ENCODE results near the gene THBD. TPM values are rescaled to one million over a fixed set of nuclear protein-coding genes. Genes with fewer than 3 reads are reported as not detected.

Gene THBD
- total RNA-seq, 2 donors from 2014 or later, result 0.13 TPM; not detected in 1

DNA sequence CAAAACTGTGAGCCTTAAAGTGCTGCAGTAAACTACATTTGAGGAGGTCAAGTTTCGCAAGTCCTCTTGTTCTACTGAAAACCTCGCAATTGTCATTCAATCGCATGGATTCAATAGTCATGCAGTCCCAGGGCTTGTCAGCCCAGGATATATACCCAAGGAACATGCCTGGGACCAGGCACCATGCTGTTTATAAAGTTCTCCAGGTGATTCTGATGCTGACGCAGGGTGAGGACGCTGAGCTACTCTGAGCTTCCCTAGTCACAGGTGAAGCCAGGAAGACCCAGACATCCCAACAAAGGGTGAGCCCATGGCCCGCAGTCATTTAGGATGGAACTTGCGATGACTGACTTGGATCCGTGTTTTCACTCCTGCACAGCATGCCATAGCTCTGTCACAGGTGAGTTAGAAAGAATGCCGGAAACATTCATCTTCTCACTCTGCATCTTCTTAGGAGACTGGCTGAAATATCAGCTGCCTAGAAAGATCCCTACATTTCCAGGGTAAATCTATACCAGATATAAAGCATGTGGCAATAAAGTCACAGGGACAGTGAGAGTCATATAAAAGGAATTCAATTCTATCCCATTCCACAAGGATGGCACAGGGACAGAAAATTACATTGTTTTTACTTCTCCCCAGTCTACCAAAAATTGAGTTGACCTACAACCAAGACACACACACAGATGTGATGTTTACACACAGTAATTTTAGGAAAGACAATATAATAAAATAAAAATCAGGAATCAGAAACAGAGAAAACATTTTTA, 41.4 kb downstream of the THBD start:
- H3K36me3 Mint-ChIP-seq (ENCODE audit: low read depth), result no peaks in the 10 kb centered on the region
- H3K4me3 Mint-ChIP-seq, result no peak overlapping the region
- no peak for ATAC-seq (replicated peaks)
- H3K4me1 Mint-ChIP-seq, result no peaks in the 10 kb centered on the region
- peaks cover 3% of the 10 kb centered on the region for H3K27me3 Mint-ChIP-seq
- H3K27ac Mint-ChIP-seq, result no peak overlapping the region
- no peaks in the 10 kb centered on the region for H3K9me3 Mint-ChIP-seq

DNA sequence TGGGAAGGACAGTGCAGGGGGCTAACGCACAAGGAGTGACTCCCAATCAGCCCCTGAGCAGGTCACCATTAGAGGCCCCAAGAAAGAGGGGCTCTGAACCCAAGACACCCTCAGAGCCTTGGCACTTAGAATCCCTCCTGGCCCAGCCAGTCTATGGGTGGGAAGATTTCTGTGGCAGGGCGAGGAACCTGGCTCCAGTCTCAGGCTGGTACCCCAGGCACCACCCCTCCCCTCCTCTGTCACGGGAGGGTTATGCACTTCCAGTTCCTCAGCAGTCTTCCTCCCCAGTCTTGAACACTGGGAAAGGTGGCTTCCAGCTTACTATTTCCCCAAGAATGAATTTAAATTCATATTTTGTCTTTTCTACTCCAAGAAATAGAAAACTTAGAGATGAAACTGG, 42.0 kb downstream of the THBD start:
- Mint-ChIP-seq H3K27ac (no peak overlapping the region), H3K4me1 (no peaks in the 10 kb centered on the region), H3K4me3 (no peak overlapping the region), H3K36me3 (ENCODE audit: low read depth) (no peaks in the 10 kb centered on the region), H3K9me3 (no peaks in the 10 kb centered on the region), H3K27me3 (peaks cover 3% of the 10 kb centered on the region)
- no peak for ATAC-seq (replicated peaks)

DNA sequence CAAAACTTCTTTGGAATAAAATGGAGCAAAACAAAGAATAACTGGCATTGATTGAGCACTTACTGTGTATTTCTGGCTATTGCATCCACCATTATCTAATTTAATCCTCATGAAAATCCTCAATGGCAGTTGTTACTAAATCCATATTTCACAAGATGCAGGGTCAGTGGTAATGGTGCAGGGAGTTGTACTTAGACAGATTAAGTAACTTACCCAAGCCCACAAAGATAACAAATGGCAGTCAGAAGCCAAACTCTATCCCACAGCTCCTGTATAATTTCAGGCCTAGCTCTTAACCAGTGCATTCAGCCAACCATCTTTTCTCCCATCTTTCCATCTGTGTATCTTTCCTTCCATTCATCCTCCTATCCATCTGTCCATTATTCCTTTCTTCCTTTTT, 43.7 kb downstream of the THBD start:
- no peaks in the 10 kb centered on the region for H3K4me1 Mint-ChIP-seq

GRCh38 chr20:23003881-23004460, 45.5 kb downstream of the THBD start:
- no peaks in the 10 kb centered on the region for H3K9me3 Mint-ChIP-seq
- no peak for ATAC-seq (replicated peaks)
- no peaks in the 10 kb centered on the region for H3K36me3 Mint-ChIP-seq (ENCODE audit: low read depth)
- no peak overlapping the region for H3K27ac Mint-ChIP-seq
- H3K27me3 Mint-ChIP-seq, result no peaks in the 10 kb centered on the region
- H3K4me1 Mint-ChIP-seq, result no peaks in the 10 kb centered on the region
- H3K4me3 Mint-ChIP-seq, result no peak overlapping the region

More for the DNA sequence above, 43.7 kb downstream of the THBD start:
- no peaks in the 10 kb centered on the region for H3K9me3 Mint-ChIP-seq
- H3K27me3 Mint-ChIP-seq, result peaks cover 3% of the 10 kb centered on the region
- no peaks in the 10 kb centered on the region for H3K36me3 Mint-ChIP-seq (ENCODE audit: low read depth)
- no peak overlapping the region for H3K27ac Mint-ChIP-seq
- ATAC-seq (replicated peaks), result no peak
- no peak overlapping the region for H3K4me3 Mint-ChIP-seq

DNA sequence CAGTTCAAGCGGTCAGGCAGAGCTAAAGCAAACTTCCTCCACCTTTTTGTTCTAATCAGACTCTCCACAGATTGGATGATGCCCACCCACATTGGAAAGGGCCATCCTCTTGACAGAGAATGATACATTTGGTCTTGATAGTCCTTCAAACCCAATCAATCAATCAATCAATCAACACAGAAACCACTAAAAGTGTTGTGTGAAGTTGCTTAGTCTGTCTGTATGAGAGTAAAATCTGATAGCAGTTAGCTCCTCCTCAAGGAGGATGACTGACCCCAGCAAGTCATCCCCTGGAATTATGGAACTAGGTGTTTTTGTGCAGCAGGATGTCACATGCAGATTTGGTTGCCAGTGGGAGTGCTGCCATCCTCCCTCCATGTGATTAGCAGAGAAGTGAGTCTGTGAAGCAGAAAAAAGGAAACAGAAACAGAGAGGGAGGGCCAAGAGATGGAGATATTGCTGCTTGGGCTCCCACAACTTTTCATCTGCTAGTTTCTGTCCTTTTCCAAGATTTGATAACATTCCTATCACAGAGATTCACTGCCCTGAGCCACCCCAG, 46.3 kb downstream of the THBD start:
- no peak for ATAC-seq (replicated peaks)
- Mint-ChIP-seq H3K4me3 (no peak overlapping the region), H3K4me1 (no peaks in the 10 kb centered on the region), H3K9me3 (no peaks in the 10 kb centered on the region), H3K27me3 (no peaks in the 10 kb centered on the region), H3K27ac (no peak overlapping the region), H3K36me3 (ENCODE audit: low read depth) (no peaks in the 10 kb centered on the region)

GRCh38 chr20:23002276-23002675, 47.2 kb downstream of the THBD start:
- H3K27ac Mint-ChIP-seq, result no peak overlapping the region
- no peak for ATAC-seq (replicated peaks)
- H3K4me3 Mint-ChIP-seq, result no peak overlapping the region
- H3K9me3 Mint-ChIP-seq, result no peaks in the 10 kb centered on the region
- no peaks in the 10 kb centered on the region for H3K4me1 Mint-ChIP-seq
- H3K36me3 Mint-ChIP-seq (ENCODE audit: low read depth), result no peaks in the 10 kb centered on the region
- H3K27me3 Mint-ChIP-seq, result no peaks in the 10 kb centered on the region

DNA sequence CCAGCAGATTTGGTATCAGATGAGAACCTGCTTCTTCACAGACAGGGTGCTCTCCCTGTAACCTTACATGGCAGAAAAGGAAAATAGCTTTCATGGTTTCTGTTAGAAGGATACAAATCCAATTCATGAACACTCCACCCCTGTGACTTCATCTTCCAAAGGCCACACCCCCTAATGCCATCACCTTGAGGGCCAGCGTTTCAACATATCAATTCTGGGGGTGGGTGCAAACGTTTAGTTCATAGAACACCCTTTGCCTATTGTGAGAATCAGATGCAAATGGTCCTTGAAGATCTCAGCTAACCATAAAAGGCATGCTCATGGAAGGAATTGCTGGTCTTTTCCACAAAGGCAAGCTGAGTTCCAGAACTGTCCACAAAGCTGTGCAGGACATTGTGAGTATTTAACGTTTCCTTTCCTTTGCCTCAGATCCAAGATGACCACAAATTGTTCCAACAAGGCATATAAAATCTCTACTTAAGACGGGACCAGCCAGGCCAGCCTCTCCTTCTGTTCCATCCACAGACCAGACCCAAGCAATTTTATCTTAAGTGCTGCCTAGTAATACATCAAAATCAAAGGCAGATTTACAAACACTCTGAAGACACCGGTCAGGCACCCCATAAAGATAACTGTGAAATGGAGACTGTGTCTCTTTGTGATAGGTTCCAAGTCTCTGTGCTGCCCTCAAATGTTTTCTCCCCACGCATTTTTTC, 49.1 kb downstream of the THBD start:
- H3K36me3 Mint-ChIP-seq (ENCODE audit: low read depth), result no peaks in the 10 kb centered on the region
- H3K4me3 Mint-ChIP-seq, result no peak overlapping the region
- H3K27me3 Mint-ChIP-seq, result peaks cover 3% of the 10 kb centered on the region
- H3K27ac Mint-ChIP-seq, result no peak overlapping the region
- no peaks in the 10 kb centered on the region for H3K4me1 Mint-ChIP-seq
- no peak for ATAC-seq (replicated peaks)
- no peaks in the 10 kb centered on the region for H3K9me3 Mint-ChIP-seq

DNA sequence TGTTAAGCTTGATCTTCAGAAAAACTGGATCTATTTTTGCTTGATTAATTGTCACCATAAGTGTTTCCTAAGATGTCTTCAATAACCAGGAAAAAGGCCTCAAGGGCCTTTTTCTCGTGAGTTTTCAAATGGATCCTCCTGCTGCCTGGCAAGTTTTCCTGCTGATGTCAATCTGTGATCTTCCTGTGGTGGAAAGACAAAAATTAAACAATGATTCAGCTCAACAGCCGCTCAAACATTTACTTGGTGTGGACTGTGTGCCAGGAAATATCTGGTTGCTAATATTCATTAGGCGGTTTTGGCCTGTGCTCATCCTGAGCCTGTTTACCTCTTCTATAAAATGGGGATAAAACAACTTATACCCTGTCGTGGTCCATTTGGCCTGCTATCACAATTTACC, 49.7 kb downstream of the THBD start:
- no peaks in the 10 kb centered on the region for H3K4me1 Mint-ChIP-seq
- no peak for ATAC-seq (replicated peaks)
- H3K4me3 Mint-ChIP-seq, result no peak overlapping the region
- H3K27ac Mint-ChIP-seq, result no peak overlapping the region
- no peaks in the 10 kb centered on the region for H3K9me3 Mint-ChIP-seq
- H3K36me3 Mint-ChIP-seq (ENCODE audit: low read depth), result no peaks in the 10 kb centered on the region
- peaks cover 6% of the 10 kb centered on the region for H3K27me3 Mint-ChIP-seq

DNA sequence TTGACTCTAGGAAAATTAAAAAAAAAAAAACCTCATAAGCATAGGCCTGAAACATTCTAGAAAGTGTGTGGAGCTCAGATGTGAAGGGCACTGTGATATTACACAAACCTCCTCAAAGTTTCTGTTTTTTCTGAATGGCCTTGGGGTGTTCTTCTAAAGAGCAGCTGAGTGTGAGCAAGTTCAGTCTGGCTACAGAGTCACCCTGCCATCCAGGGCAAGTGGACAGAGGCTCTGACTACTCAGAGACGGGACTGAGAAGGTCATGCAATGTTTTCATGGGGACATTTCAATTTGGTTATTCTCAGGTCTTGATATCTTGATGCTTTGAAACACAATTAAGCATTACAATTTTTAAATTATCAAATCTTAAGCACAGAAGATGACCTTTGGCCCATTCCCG, 51.0 kb downstream of the THBD start:
- no peak overlapping the region for H3K4me3 Mint-ChIP-seq
- H3K9me3 Mint-ChIP-seq, result no peaks in the 10 kb centered on the region
- no peak for ATAC-seq (replicated peaks)
- H3K36me3 Mint-ChIP-seq (ENCODE audit: low read depth), result no peaks in the 10 kb centered on the region
- no peak overlapping the region for H3K27ac Mint-ChIP-seq
- no peaks in the 10 kb centered on the region for H3K4me1 Mint-ChIP-seq
- peaks cover 7% of the 10 kb centered on the region for H3K27me3 Mint-ChIP-seq

- no peaks in the 10 kb centered on the region for H3K36me3 Mint-ChIP-seq (ENCODE audit: low read depth)
- H3K27me3 Mint-ChIP-seq, result peaks cover 11% of the 10 kb centered on the region
- H3K9me3 Mint-ChIP-seq, result peaks cover 4% of the 10 kb centered on the region
- no peak overlapping the region for H3K27ac Mint-ChIP-seq
- ATAC-seq (replicated peaks), result no peak
- H3K4me1 Mint-ChIP-seq, result no peaks in the 10 kb centered on the region
- no peak overlapping the region for H3K4me3 Mint-ChIP-seq
Measured at GRCh38 chr20:22995923-22996322, 53.5 kb downstream of the THBD start.

Other genes with a start within 250 kb of the THBD start
- gene SSTR4, start 14.4 kb downstream of the THBD start, total RNA-seq, result not detected
- gene CD93, start 36.7 kb upstream of the THBD start, total RNA-seq, result 1 to 10 TPM; 5.4 to 6.7 TPM

Data from activated T-helper 17 cell treated with anti-CD3 and anti-CD28 coated beads, Interleukin-2, amount 50 U/mL, for 72 hours (primary cell).